NCI-H146 treated with DMSO at 0.1 percent for 48 hours (cell line): ENCODE measurements around the gene WAS.

Experiments used
- DNase-seq: peaks from one replicate; lab custom pipeline; 2025; ENCODE audit not compliant: unreplicated experiment; lab: John Stamatoyannopoulos, UW

WAS gene

GRCh38 chrX:48711162-48711928 is 27.7 kb downstream of the WAS start:
- no peak for DNase-seq

GRCh38 chrX:48711929-48712505 is 28.4 kb downstream of the WAS start:
- no peak for DNase-seq

GRCh38 chrX:48713847-48714246 is 30.2 kb downstream of the WAS start:
- DNase-seq, result no peak

- no peak for DNase-seq
Measured at GRCh38 chrX:48714573-48714972, 31.0 kb downstream of the WAS start.

- no peak for DNase-seq
Measured at GRCh38 chrX:48715072-48715471, 31.5 kb downstream of the WAS start.

GRCh38 chrX:48715876-48716502 is 32.4 kb downstream of the WAS start:
- no peak for DNase-seq

- DNase-seq, result no peak
Measured at GRCh38 chrX:48719958-48720357, 36.4 kb downstream of the WAS start.

- DNase-seq, result no peak
Measured at GRCh38 chrX:48720577-48721250, 37.1 kb downstream of the WAS start.

- no peak for DNase-seq
Measured at GRCh38 chrX:48721916-48722315, 38.3 kb downstream of the WAS start.

- no peak for DNase-seq
Measured at GRCh38 chrX:48726596-48726995, 43.0 kb downstream of the WAS start.

GRCh38 chrX:48728653-48729052 is 45.1 kb downstream of the WAS start:
- no peak for DNase-seq

- DNase-seq, result no peak
Measured at GRCh38 chrX:48736303-48736702, 52.7 kb downstream of the WAS start.

GRCh38 chrX:48736878-48737212 is 53.2 kb downstream of the WAS start:
- DNase-seq, result no peak

- peak; percentile 90 for DNase-seq
Measured at GRCh38 chrX:48737213-48737938, 53.8 kb downstream of the WAS start.

- no peak for DNase-seq
Measured at GRCh38 chrX:48737940-48738339, 54.3 kb downstream of the WAS start.
